Transverse colon (tissue), 3 donors: ENCODE data around the gene ATP6V0D1.

Experiments
- EP300 ChIP-seq: sonication (generic); formaldehyde crosslinking; IDR thresholded peaks from one replicate; pipeline ENCODE4 v1.6.1; 2017; ENCODE audit warnings: antibody characterized with exemption, low read depth
- TF ChIP-seq, protein P1 (sequence below), 5 experiments: fragments of 200-600 bp in 3 of 5; fragments of 450-650 bp in 2 of 5; sonication (generic) in 3 of 5; IDR thresholded peaks; 1 replicate in 2 of 5; 2 replicates in 3 of 5; pipeline ENCODE4 v1.5.1; 2016 to 2017; ENCODE audit warnings: antibody characterized with exemption in 5 of 5, inconsistent platforms in 3 of 5, mild to moderate bottlenecking in 2 of 5, moderate library complexity in 1 of 5

GRCh38 chr16:67390816-67391423, 90.0 kb downstream of the ATP6V0D1 start:
- TF ChIP-seq, protein P1, sequence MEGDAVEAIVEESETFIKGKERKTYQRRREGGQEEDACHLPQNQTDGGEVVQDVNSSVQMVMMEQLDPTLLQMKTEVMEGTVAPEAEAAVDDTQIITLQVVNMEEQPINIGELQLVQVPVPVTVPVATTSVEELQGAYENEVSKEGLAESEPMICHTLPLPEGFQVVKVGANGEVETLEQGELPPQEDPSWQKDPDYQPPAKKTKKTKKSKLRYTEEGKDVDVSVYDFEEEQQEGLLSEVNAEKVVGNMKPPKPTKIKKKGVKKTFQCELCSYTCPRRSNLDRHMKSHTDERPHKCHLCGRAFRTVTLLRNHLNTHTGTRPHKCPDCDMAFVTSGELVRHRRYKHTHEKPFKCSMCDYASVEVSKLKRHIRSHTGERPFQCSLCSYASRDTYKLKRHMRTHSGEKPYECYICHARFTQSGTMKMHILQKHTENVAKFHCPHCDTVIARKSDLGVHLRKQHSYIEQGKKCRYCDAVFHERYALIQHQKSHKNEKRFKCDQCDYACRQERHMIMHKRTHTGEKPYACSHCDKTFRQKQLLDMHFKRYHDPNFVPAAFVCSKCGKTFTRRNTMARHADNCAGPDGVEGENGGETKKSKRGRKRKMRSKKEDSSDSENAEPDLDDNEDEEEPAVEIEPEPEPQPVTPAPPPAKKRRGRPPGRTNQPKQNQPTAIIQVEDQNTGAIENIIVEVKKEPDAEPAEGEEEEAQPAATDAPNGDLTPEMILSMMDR (IDR thresholded peaks at IDR 0.05), result no peak
- no peak for TF ChIP-seq EP300
